MG63 (cell line): ENCODE results near the gene FRMPD4. TPM values are rescaled to one million over a fixed set of nuclear protein-coding genes. Genes with fewer than 3 reads are reported as not detected.

ENCODE experiments used
- DNase-seq: peaks from one replicate; pipeline ENCODE4 v3.0.0-alpha.2; 2020
- H3K27me3 ChIP-seq: fragments of 250-450 bp; sonication (Bioruptor Pico); 2 replicates; pipeline ENCODE4 v1.5.1; 2020; ENCODE audit warnings: mild to moderate bottlenecking, moderate library complexity
- H3K36me3 ChIP-seq: fragments of 250-450 bp; sonication (Bioruptor Pico); 2 replicates; pipeline ENCODE4 v1.5.1; 2020; ENCODE audit warnings: mild to moderate bottlenecking, moderate library complexity
- H3K4me3 ChIP-seq: fragments of 250-450 bp; sonication (Bioruptor Pico); 2 replicates; pipeline ENCODE4 v1.5.1; 2020; ENCODE audit warnings: mild to moderate bottlenecking, moderate library complexity
- H3K9me3 ChIP-seq: fragments of 250-450 bp; sonication (Bioruptor Pico); 2 replicates; pipeline ENCODE4 v1.5.1; 2020; ENCODE audit warnings: mild to moderate bottlenecking, moderate library complexity
- total RNA-seq: library from RNA; depleted of rRNA; stranded (reverse); fragments of >200 nt; shearing (Covaris generic); gene quantifications from 2 replicates; pipeline ENCODE4 v1.2.3, GENCODE V29; 2014; ENCODE audit warnings: low replicate concordance

The FRMPD4 gene
- total RNA-seq, 1 experiment from 2014 or later = 0.66 TPM

- H3K9me3 ChIP-seq = no peaks in the 10 kb centered on the region
- H3K36me3 ChIP-seq = no peaks in the 10 kb centered on the region
- no peaks in the 10 kb centered on the region for H3K27me3 ChIP-seq
- no peak overlapping the region for H3K4me3 ChIP-seq
- DNase-seq = peak; percentile 4
Measured at GRCh38 chrX:12372111-12372510, 233.8 kb downstream of the FRMPD4 start.

- no peak for DNase-seq
- no peak overlapping the region for H3K4me3 ChIP-seq
- no peaks in the 10 kb centered on the region for H3K9me3 ChIP-seq
- no peaks in the 10 kb centered on the region for H3K36me3 ChIP-seq
- H3K27me3 ChIP-seq = no peaks in the 10 kb centered on the region
Measured at GRCh38 chrX:12374286-12374685, 236.0 kb downstream of the FRMPD4 start.

GRCh38 chrX:12378253-12378652, 240.0 kb downstream of the FRMPD4 start:
- Histone ChIP-seq H3K4me3 (no peak overlapping the region), H3K27me3 (no peaks in the 10 kb centered on the region), H3K9me3 (no peaks in the 10 kb centered on the region), H3K36me3 (no peaks in the 10 kb centered on the region)
- no peak for DNase-seq

GRCh38 chrX:12378706-12379105, 240.4 kb downstream of the FRMPD4 start:
- H3K36me3 ChIP-seq = no peaks in the 10 kb centered on the region
- DNase-seq = no peak
- H3K9me3 ChIP-seq = no peaks in the 10 kb centered on the region
- no peak overlapping the region for H3K4me3 ChIP-seq
- no peaks in the 10 kb centered on the region for H3K27me3 ChIP-seq

- Histone ChIP-seq H3K9me3 (no peaks in the 10 kb centered on the region), H3K27me3 (no peaks in the 10 kb centered on the region), H3K36me3 (no peaks in the 10 kb centered on the region), H3K4me3 (no peak overlapping the region)
- DNase-seq = no peak
Measured at GRCh38 chrX:12379671-12380070, 241.4 kb downstream of the FRMPD4 start.

- Histone ChIP-seq H3K9me3 (no peaks in the 10 kb centered on the region), H3K36me3 (no peaks in the 10 kb centered on the region), H3K27me3 (no peaks in the 10 kb centered on the region), H3K4me3 (no peak overlapping the region)
- no peak for DNase-seq
Measured at GRCh38 chrX:12383196-12383595, 244.9 kb downstream of the FRMPD4 start.

GRCh38 chrX:12390301-12390700, 252.0 kb downstream of the FRMPD4 start:
- Histone ChIP-seq H3K27me3 (no peaks in the 10 kb centered on the region), H3K4me3 (no peak overlapping the region), H3K36me3 (no peaks in the 10 kb centered on the region), H3K9me3 (no peaks in the 10 kb centered on the region)
- no peak for DNase-seq

- no peaks in the 10 kb centered on the region for H3K9me3 ChIP-seq
- no peaks in the 10 kb centered on the region for H3K27me3 ChIP-seq
- no peak overlapping the region for H3K4me3 ChIP-seq
- no peak for DNase-seq
- no peaks in the 10 kb centered on the region for H3K36me3 ChIP-seq
Measured at GRCh38 chrX:12396584-12396983, 258.3 kb downstream of the FRMPD4 start.

- H3K36me3 ChIP-seq = no peaks in the 10 kb centered on the region
- no peaks in the 10 kb centered on the region for H3K27me3 ChIP-seq
- no peak for DNase-seq
- no peaks in the 10 kb centered on the region for H3K9me3 ChIP-seq
- no peak overlapping the region for H3K4me3 ChIP-seq
Measured at GRCh38 chrX:12400218-12400617, 261.9 kb downstream of the FRMPD4 start.

- Histone ChIP-seq H3K36me3 (no peaks in the 10 kb centered on the region), H3K4me3 (no peak overlapping the region), H3K9me3 (no peaks in the 10 kb centered on the region), H3K27me3 (no peaks in the 10 kb centered on the region)
- DNase-seq = no peak
Measured at GRCh38 chrX:12401252-12401651, 263.0 kb downstream of the FRMPD4 start.

GRCh38 chrX:12403474-12404082, 265.3 kb downstream of the FRMPD4 start:
- Histone ChIP-seq H3K9me3 (no peaks in the 10 kb centered on the region), H3K36me3 (no peaks in the 10 kb centered on the region), H3K27me3 (no peaks in the 10 kb centered on the region), H3K4me3 (no peak overlapping the region)
- DNase-seq = peak; percentile 50

- Histone ChIP-seq H3K9me3 (no peaks in the 10 kb centered on the region), H3K4me3 (no peak overlapping the region), H3K36me3 (no peaks in the 10 kb centered on the region), H3K27me3 (no peaks in the 10 kb centered on the region)
- no peak for DNase-seq
Measured at GRCh38 chrX:12405306-12405705, 267.0 kb downstream of the FRMPD4 start.

GRCh38 chrX:12410523-12410922, 272.2 kb downstream of the FRMPD4 start:
- Histone ChIP-seq H3K36me3 (no peaks in the 10 kb centered on the region), H3K27me3 (no peaks in the 10 kb centered on the region), H3K4me3 (no peak overlapping the region), H3K9me3 (no peaks in the 10 kb centered on the region)
- no peak for DNase-seq

GRCh38 chrX:12411831-12412230, 273.6 kb downstream of the FRMPD4 start:
- H3K4me3 ChIP-seq = no peak overlapping the region
- no peaks in the 10 kb centered on the region for H3K36me3 ChIP-seq
- no peaks in the 10 kb centered on the region for H3K9me3 ChIP-seq
- DNase-seq = no peak
- H3K27me3 ChIP-seq = no peaks in the 10 kb centered on the region

GRCh38 chrX:12412561-12412960, 274.3 kb downstream of the FRMPD4 start:
- Histone ChIP-seq H3K4me3 (no peak overlapping the region), H3K27me3 (no peaks in the 10 kb centered on the region), H3K36me3 (no peaks in the 10 kb centered on the region), H3K9me3 (no peaks in the 10 kb centered on the region)
- DNase-seq = no peak

- Histone ChIP-seq H3K9me3 (no peaks in the 10 kb centered on the region), H3K27me3 (no peaks in the 10 kb centered on the region), H3K36me3 (no peaks in the 10 kb centered on the region), H3K4me3 (no peak overlapping the region)
- no peak for DNase-seq
Measured at GRCh38 chrX:12419591-12419990, 281.3 kb downstream of the FRMPD4 start.

- DNase-seq = no peak
- no peaks in the 10 kb centered on the region for H3K36me3 ChIP-seq
- no peaks in the 10 kb centered on the region for H3K9me3 ChIP-seq
- H3K27me3 ChIP-seq = no peaks in the 10 kb centered on the region
- no peak overlapping the region for H3K4me3 ChIP-seq
Measured at GRCh38 chrX:12421918-12422317, 283.6 kb downstream of the FRMPD4 start.

GRCh38 chrX:12423346-12423745, 285.1 kb downstream of the FRMPD4 start:
- H3K27me3 ChIP-seq = no peaks in the 10 kb centered on the region
- no peaks in the 10 kb centered on the region for H3K9me3 ChIP-seq
- DNase-seq = no peak

GRCh38 chrX:12425496-12425895, 287.2 kb downstream of the FRMPD4 start:
- Histone ChIP-seq H3K27me3 (no peaks in the 10 kb centered on the region), H3K36me3 (no peaks in the 10 kb centered on the region), H3K9me3 (no peaks in the 10 kb centered on the region), H3K4me3 (no peak overlapping the region)
- no peak for DNase-seq

More at GRCh38 chrX:12423346-12423745, 285.1 kb downstream of the FRMPD4 start:
- H3K4me3 ChIP-seq = no peak overlapping the region
- no peaks in the 10 kb centered on the region for H3K36me3 ChIP-seq
